K562 (cell line): ENCODE data around the gene SGPL1.

Source experiments
- ARID2 ChIP-seq: fragments of 450-650 bp; IDR thresholded peaks from 2 replicates; pipeline ENCODE4 v1.6.1; 2017; ENCODE audit warnings: antibody characterized with exemption, mild to moderate bottlenecking
- BRCA1 ChIP-seq, 2 experiments: fragments of 450-650 bp in 1 of 2; sonication (generic) in 1 of 2; formaldehyde crosslinking in 1 of 2; IDR thresholded peaks; 2 replicates each; pipeline versions ENCODE4 v1.5.0 to v1.6.1; 2017 to 2020; ENCODE audit warnings: mild to moderate bottlenecking in 1 of 2, missing genetic modification reagents in 1 of 2
- ELK1 ChIP-seq: sonication (generic); formaldehyde crosslinking; IDR thresholded peaks from 2 replicates; pipeline ENCODE4 v1.8.1; 2022; ENCODE audit warnings: missing genetic modification reagents
- HES1 ChIP-seq: fragments of 450-650 bp; IDR thresholded peaks from 2 replicates; pipeline ENCODE4 v1.6.1; 2016; ENCODE audit warnings: low read depth, mild to moderate bottlenecking, moderate library complexity
- KDM1A ChIP-seq, 2 experiments: fragments of 450-650 bp; IDR thresholded peaks; 2 replicates each; pipeline ENCODE4 v1.6.1; 2016; ENCODE audit warnings: mild to moderate bottlenecking in 2 of 2
- KLF10 ChIP-seq: fragments of 250-450 bp; sonication (Bioruptor Pico); IDR thresholded peaks from 2 replicates; pipeline ENCODE4 v1.6.1; 2021; ENCODE audit warnings: matching md5 sums
- NFIC ChIP-seq: fragments of 450-650 bp; IDR thresholded peaks from 2 replicates; pipeline ENCODE4 v1.6.1; 2017; ENCODE audit warnings: mild to moderate bottlenecking, inconsistent platforms
- NR2F6 ChIP-seq: fragments of 450-650 bp; formaldehyde crosslinking; IDR thresholded peaks from 2 replicates; pipeline ENCODE4 v1.4.0; 2020; ENCODE audit warnings: mild to moderate bottlenecking
- SIN3B ChIP-seq: fragments of 450-650 bp; IDR thresholded peaks from 2 replicates; pipeline ENCODE4 v1.6.1; 2017; ENCODE audit warnings: low read depth, mild to moderate bottlenecking, moderate library complexity
- ZBTB43 ChIP-seq: sonication (generic); formaldehyde crosslinking; IDR thresholded peaks from 2 replicates; pipeline ENCODE4 v1.8.0; 2023; ENCODE audit warnings: mild to moderate bottlenecking, missing genetic modification reagents
- ZNF174 ChIP-seq: fragments of 250-450 bp; sonication (Bioruptor Pico); IDR thresholded peaks from 2 replicates; pipeline ENCODE4 v1.4.0; 2020; ENCODE audit warnings: mild to moderate bottlenecking
- ZNF561 ChIP-seq: fragments of 450-650 bp; formaldehyde crosslinking; conservative IDR thresholded peaks from 2 replicates; pipeline ENCODE4 v1.4.0; 2020; ENCODE audit warnings: mild to moderate bottlenecking, moderate library complexity

- no peak for TF ChIP-seq ZNF174 (CRISPR knock-in tag)
- no peak for TF ChIP-seq ARID2
- no peak for TF ChIP-seq BRCA1 (IDR thresholded peaks at IDR 0.05)
- TF ChIP-seq BRCA1 (CRISPR knock-in tag; IDR thresholded peaks at IDR 0.05) = no peak
- no peak for TF ChIP-seq NR2F6 (CRISPR knock-in tag)
- TF ChIP-seq HES1 = no peak
- no peak for TF ChIP-seq ZNF561 (CRISPR knock-in tag)
- no peak for TF ChIP-seq KDM1A (IDR thresholded peaks at IDR 0.05)
- TF ChIP-seq ELK1 (CRISPR knock-in tag) = no peak
- no peak for TF ChIP-seq ZBTB43 (CRISPR knock-in tag)
- no peak for TF ChIP-seq NFIC
- TF ChIP-seq KLF10 = no peak
- TF ChIP-seq SIN3B = no peak
Observed at GRCh38 chr10:70846795-70847194, 31.0 kb downstream of the SGPL1 start.
